ENCODE results near the gene ABCC1. TPM values are rescaled to one million over a fixed set of nuclear protein-coding genes. Genes with fewer than 3 reads are reported as not detected.

ABCC1 gene
- polyA plus RNA-seq, 1 donor (not counting 4 experiments of a cell fraction or from before 2014, with no cell fraction given), result 19.4 TPM

- H3K9ac ChIP-seq (ENCODE audit: control insufficient read depth, extremely low read depth, insufficient read depth, low read length), result no peak overlapping the region
- H3K79me2 ChIP-seq (ENCODE audit: control insufficient read depth, insufficient read depth, low read length), result no peaks in the 10 kb centered on the region
- H3K9me3 ChIP-seq (ENCODE audit: control insufficient read depth, low read depth, low read length), result no peaks in the 10 kb centered on the region
- TF ChIP-seq EZH2 (IDR thresholded peaks at IDR 0.05; ENCODE audit: low read length) (no peak), CTCF (optimal IDR thresholded peaks at IDR 0.05 in 1 of 3, IDR thresholded peaks at IDR 0.05 in 1 of 3, conservative IDR thresholded peaks at IDR 0.05 in 1 of 3; ENCODE audit: extremely low read depth in 1 of 3, insufficient read depth in 2 of 3, low read length in 3 of 3) (no peak)
- no peak overlapping the region for H3K4me3 ChIP-seq (ENCODE audit: control insufficient read depth in 2 of 3, extremely low read depth in 1 of 3, insufficient read depth in 2 of 3, low read depth in 1 of 3, low read length in 3 of 3)
- peaks cover 6% of the 10 kb centered on the region for H4K20me1 ChIP-seq (ENCODE audit: control insufficient read depth, extremely low read depth, insufficient read depth, low read length)
- DNase-seq (ENCODE audit: low read depth, low spot score), result no peak
- H3K27me3 ChIP-seq (ENCODE audit: control insufficient read depth, extremely low read depth, insufficient read depth, low read length), result no peaks in the 10 kb centered on the region
- peaks cover 4% of the 10 kb centered on the region for H3K9me1 ChIP-seq (ENCODE audit: control insufficient read depth, extremely low read depth, insufficient read depth, low read length)
- H3K4me2 ChIP-seq (ENCODE audit: control insufficient read depth, extremely low read depth, insufficient read depth, low read depth, low read length), result no peak overlapping the region
- H3K36me3 ChIP-seq (ENCODE audit: control insufficient read depth in 2 of 2, extremely low read depth in 1 of 2, insufficient read depth in 2 of 2, low read length in 2 of 2), result peaks cover 21 to 33% of the 10 kb centered on the region in 2 experiments
- dilution Hi-C loops (cut with MboI; ENCODE audit: extremely low pct_ligation_motif_present, low sequenced_read_pairs), result no loop called here
- no peak overlapping the region for H3K27ac ChIP-seq (ENCODE audit: control insufficient read depth, insufficient read depth, low read length)
- H3K4me1 ChIP-seq (ENCODE audit: control insufficient read depth, extremely low read depth, insufficient read depth, low read length), result peaks cover 6% of the 10 kb centered on the region
- no peak overlapping the region for H2AFZ ChIP-seq (ENCODE audit: control insufficient read depth, low read length)
- FAIRE-seq, result no peak
Measured at GRCh38 chr16:16015849-16016248, 66.4 kb downstream of the ABCC1 start.

GRCh38 chr16:16016388-16016964 lies 67.1 kb downstream of the ABCC1 start:
- peaks cover 7% of the 10 kb centered on the region for H3K4me1 ChIP-seq (ENCODE audit: control insufficient read depth, extremely low read depth, insufficient read depth, low read length)
- peaks cover 4% of the 10 kb centered on the region for H3K9me1 ChIP-seq (ENCODE audit: control insufficient read depth, extremely low read depth, insufficient read depth, low read length)
- DNase-seq (ENCODE audit: low read depth, low spot score) (no peak), FAIRE-seq (no peak)
- H3K9ac ChIP-seq (ENCODE audit: control insufficient read depth, extremely low read depth, insufficient read depth, low read length), result no peak overlapping the region
- H2AFZ ChIP-seq (ENCODE audit: control insufficient read depth, low read length), result no peak overlapping the region
- H3K9me3 ChIP-seq (ENCODE audit: control insufficient read depth, low read depth, low read length), result no peaks in the 10 kb centered on the region
- H4K20me1 ChIP-seq (ENCODE audit: control insufficient read depth, extremely low read depth, insufficient read depth, low read length), result peaks cover 6% of the 10 kb centered on the region
- H3K36me3 ChIP-seq (ENCODE audit: control insufficient read depth in 2 of 2, extremely low read depth in 1 of 2, insufficient read depth in 2 of 2, low read length in 2 of 2), result peaks cover 21 to 31% of the 10 kb centered on the region in 2 experiments
- H3K4me3 ChIP-seq (ENCODE audit: control insufficient read depth in 2 of 3, extremely low read depth in 1 of 3, insufficient read depth in 2 of 3, low read depth in 1 of 3, low read length in 3 of 3), result no peak overlapping the region
- dilution Hi-C loops (cut with MboI; ENCODE audit: extremely low pct_ligation_motif_present, low sequenced_read_pairs), result no loop called here
- no peak overlapping the region for H3K4me2 ChIP-seq (ENCODE audit: control insufficient read depth, extremely low read depth, insufficient read depth, low read depth, low read length)
- H3K79me2 ChIP-seq (ENCODE audit: control insufficient read depth, insufficient read depth, low read length), result no peaks in the 10 kb centered on the region
- TF ChIP-seq CTCF (optimal IDR thresholded peaks at IDR 0.05 in 1 of 3, IDR thresholded peaks at IDR 0.05 in 1 of 3, conservative IDR thresholded peaks at IDR 0.05 in 1 of 3; ENCODE audit: extremely low read depth in 1 of 3, insufficient read depth in 2 of 3, low read length in 3 of 3) (no peak), EZH2 (IDR thresholded peaks at IDR 0.05; ENCODE audit: low read length) (no peak)
- no peaks in the 10 kb centered on the region for H3K27me3 ChIP-seq (ENCODE audit: control insufficient read depth, extremely low read depth, insufficient read depth, low read length)
- no peak overlapping the region for H3K27ac ChIP-seq (ENCODE audit: control insufficient read depth, insufficient read depth, low read length)
